ENCODE results near the gene PPP2R2D. TPM values are rescaled to one million over a fixed set of nuclear protein-coding genes. Genes with fewer than 3 reads are reported as not detected.

The PPP2R2D gene
- total RNA-seq, 1 donor from 2014 or later: 64.1 TPM

GRCh38 chr10:131889755-131890154 lies 11.1 kb upstream of the PPP2R2D start:
- DNase-seq: no peak

- no peak for DNase-seq
Measured at GRCh38 chr10:131890276-131891195, 10.3 kb upstream of the PPP2R2D start.

GRCh38 chr10:131891196-131891928 lies 9.4 kb upstream of the PPP2R2D start:
- DNase-seq: no peak

DNA sequence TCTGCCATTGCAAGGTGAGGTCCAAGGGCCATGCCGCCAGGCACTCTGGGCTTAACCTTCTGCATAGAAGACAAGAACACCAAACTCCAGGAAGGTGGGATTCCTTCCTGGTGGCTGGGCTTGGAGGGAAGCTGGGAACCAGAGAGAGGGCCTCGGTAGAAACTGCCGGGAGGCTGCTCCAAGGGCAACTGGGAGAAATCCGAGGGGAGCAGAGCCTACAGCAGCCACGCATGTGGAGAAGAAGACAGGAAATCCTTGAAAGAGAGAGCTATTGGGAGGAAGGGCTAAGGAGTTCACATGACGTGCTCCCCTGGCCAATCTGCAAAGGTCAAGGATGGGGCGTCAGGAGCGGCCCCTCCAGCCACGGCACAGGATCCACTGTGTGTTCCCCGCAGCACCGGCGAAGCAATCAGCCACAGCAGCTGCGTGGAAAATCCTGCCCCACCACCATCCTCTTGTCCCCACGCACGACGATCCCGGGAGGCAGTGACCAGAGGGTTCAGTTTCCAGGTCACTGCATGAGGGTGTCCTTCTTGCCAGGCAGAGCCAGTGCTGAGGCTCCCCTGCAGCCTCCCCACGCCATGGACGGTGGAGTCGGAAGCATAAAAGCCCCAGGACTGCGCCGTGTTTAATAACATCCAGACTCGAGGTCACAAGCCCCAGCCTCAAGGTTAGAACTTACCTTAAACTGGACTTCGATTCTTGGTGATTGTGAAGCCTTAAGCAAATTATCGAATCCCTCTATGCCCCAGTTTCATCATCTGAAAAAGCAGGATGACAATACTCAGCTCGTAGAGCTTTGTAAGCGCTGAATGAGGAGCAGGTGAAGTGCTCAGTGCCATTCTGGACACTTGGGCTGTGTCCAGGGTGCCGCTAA lies 8.6 kb upstream of the PPP2R2D start:
- no peak for DNase-seq

DNA sequence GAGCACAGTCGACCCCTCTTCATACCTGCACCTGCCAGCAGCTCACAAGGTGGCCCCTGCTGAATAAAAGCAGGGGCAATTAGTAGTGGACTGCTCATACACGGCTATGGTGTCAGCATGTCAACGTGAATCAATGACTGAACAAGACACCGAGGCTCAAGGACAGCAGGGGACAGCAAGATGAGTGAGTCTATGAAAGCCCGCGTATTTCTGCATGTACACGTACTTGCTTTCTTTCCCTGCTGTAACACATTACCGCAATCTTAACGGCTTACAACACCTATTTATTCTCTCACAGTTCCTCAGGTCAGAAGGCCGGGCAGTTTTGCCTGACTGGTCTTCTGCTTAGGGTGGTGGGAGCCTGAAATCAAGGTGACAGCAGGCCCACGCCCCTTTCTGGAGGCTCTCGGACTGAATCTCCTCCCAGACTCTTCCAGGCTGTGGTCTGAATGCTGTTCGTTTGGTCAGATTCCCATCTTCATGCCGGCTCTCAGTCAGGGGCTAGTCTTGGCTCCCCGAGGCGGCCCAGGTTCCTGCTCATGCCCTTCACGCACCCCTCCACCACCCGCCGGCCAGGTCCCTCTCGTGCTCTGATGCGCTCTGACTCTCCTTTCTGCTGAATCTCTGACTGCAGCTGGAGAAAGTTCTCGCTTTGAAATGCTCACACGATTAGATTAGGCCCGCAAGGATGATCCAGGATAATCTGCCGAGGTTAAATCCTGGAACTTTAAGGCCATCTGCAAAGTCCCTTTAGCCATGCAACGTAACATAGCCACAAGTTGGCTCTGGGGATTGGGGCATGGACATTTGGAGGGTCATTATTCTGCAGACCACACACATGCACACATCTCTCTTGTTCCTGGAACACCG lies 7.8 kb upstream of the PPP2R2D start:
- DNase-seq: no peak

DNA sequence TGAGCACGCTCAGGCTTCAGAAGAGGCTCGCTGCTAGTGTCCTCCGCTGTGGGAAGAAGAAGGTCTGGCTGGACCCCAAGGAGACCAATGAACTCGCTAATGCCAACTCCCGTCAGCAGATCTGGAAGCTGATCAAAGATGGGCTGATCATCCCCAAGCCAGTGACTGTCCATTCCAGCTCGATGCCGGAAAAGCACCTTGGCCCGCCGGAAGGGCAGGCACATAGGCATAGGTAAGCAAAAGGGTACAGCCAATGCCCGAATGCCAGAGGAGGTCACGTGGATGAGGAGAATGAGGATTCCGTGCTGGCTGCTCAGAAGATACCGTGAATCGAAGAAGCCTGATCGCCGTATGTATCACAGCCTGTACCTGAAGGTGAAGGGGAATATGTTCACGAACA lies 5.7 kb upstream of the PPP2R2D start:
- no peak for DNase-seq

DNA sequence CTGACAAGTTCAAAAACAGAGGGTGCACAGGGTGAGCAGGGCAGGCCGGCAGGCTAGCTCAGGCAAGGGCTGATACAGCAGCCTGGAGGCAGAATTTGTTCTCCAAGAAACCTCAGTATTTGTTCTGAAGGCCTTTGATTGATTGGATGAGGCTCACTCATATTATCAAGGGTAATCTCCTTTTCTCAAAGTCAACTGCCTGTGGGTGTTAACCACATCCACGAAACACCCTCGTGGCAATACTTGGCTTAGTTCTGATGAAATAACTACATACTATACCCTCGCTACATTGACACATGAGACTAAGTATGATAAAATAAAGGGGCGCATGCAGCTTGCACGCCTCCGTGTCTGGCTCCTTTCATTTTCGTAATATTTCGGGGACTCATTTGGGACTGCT lies 4.4 kb upstream of the PPP2R2D start:
- no peak for DNase-seq

- DNase-seq: no peak
Measured at GRCh38 chr10:131897297-131897899, 3.4 kb upstream of the PPP2R2D start.

DNA sequence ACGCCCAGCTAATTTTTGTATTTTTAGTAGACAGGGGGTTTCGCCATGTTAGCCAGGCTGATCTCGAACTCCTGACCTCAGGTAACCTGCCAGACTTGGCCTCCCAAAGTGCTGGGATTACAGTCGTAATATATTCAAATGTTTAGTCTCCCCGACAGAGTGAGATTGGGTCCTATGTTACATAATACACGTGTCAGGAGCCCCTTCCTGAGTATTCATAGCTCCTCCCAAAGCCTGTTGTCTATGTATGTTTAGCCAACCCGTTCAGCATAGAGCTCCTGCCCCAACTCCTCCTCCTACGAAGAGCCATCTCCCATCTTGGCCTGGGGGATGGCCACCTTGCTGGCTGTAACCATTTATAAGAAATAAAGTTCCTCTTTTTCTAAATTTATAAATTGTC lies 2.7 kb upstream of the PPP2R2D start:
- DNase-seq: no peak

DNA sequence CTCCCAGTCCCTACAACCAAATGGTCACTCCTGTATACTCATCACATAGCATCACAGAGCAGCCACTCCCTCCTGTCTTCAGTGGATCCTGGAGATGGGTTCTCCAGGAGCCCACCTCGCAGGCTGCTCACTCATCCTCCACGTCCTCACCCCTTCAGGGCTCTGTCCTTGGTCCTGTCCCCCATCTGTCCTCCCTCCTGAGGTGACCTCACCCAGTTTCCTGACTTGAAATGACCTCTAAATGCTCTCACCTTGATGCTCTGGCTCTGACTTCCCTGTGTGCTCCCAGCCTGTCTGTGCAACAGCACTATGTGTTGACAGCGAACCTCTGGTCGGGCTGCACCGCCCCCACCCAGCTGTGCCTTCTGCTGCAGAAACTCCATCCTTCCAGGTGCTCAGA lies 2.1 kb upstream of the PPP2R2D start:
- DNase-seq: no peak

DNA sequence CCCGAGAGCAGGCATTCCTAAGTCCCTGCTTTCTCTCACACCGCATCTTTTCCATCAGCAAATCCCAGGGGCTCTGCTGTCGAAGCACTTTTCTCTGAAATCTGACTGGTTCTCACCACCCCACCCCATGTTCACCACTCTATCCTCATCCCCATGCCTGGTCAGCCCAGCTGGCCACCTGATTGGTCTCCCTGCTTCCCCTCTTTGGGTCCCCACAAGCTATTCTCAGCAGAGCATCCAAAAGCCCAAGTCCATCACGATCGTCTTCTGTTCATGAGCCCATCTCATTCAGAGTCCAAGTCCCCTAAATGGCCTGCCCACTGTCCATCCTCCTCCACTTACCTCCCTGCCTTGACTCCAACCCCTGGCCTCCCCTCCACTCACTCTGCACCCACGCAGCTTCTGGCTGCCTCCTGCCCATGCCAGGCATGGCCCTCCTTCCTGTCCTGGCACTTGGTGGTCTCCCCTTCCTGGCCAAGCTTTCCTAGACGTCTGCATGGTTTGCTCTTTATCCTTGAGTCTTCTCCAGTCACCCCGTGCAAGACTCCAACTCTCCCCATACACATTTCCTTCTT lies 1.6 kb upstream of the PPP2R2D start:
- no peak for DNase-seq

DNA sequence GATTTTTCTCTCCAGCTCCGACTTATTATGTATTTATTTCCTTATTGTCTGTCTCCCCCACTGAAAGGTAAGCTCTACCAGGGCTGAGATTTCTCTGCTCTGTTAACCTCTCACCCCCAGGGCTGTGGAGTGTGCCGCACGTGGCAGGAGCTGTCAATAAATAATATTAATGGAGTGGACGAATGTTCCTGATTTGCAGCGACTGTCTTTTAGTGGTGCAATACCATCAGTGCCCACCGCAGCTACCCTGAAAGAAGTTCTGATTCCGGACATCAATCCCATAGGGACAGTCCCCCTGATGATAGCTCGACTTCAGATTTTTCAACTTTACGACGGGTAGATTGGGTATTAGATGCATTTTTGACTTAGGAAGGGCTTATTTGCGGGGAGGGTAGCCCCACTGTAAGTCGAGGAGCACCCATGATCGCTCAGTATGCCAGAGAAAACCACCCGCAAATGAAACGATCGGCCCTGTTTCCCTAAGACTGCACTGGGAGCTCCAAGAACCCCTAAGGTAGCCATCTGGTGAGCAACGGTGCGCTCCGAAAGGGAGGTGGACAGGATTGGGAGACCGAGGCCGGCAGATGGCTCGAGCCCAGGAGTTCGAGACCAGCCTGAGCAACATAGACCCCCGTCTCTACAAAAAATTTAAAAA lies 986 bp upstream of the PPP2R2D start:
- DNase-seq: no peak

DNA sequence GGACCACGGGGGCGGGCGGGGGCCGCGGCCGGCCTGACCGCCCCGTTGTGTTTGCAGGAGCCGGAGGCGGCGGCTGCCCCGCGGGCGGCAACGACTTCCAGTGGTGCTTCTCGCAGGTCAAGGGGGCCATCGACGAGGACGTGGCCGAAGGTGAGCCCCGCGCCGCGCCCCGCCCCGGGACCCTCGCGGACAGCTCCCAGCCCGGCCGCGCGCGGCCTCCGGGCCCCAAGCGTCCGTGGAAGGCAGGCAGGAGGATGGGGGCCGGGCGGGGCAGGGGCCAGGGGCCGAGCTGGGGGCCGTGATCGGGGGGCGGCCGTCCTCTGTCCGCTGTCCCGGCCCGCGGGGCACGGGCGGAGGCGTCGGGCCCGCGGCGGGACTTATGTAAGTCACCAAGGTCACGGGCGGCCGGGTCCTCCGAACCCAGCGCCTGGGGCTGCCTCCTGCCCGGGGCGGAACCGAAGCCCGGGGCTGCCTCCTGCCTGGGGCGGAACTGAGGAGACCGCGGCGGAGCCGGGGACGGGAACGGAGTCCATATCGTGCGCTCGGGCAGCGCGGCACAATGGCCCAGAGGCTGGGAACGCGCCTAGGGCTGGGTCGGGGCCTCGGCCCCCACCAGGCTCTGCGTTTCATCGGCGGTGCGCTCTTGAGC lies 497 bp downstream of the PPP2R2D start:
- DNase-seq: no peak

- DNase-seq: no peak
Measured at GRCh38 chr10:131902211-131902610, 1.4 kb downstream of the PPP2R2D start.

DNA sequence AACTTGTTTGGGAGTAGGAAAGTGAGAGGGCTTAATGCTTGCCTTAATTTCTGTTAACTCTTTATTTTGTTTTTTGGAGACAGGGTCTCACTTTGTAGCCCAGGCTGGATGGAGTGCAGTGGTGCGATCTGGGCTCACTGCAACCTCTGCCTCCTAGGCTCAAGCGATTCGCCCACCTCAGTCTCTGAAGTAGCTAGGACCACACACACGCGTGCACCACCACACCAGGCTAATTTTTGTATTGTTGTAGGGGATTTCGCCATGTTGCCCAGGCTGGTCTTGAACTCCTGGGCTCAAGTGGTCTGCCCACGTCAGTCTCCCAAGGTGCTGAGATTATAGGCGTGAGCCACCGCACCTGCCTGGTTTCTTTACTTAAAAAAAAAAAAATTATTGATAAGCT lies 1.9 kb downstream of the PPP2R2D start:
- DNase-seq: no peak

GRCh38 chr10:131905267-131905571 lies 4.4 kb downstream of the PPP2R2D start:
- DNase-seq: no peak

GRCh38 chr10:131905603-131906268 lies 4.9 kb downstream of the PPP2R2D start:
- no peak for DNase-seq

- DNase-seq: no peak
Measured at GRCh38 chr10:131906269-131906639, 5.4 kb downstream of the PPP2R2D start.

DNA sequence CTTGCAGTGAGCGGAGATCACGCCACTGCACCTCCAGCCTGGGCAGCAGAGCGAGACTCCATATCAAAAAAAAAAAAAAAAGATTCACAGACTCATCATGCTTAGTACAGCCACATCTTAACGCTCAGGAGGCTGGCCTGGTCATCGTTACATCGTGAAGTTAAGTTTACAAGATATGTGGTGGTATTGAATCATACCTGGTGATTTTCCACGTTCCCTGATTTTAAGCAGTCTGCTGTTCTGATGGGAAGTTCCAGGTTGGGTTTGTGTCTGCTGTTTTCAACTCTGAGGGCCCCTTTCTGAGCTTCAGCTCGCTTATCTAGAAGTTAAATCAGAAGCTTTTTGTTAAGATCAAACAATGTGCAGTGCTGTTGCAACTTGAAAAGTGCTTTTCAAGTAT lies 6.9 kb downstream of the PPP2R2D start:
- DNase-seq: no peak

Measured in occipital lobe (tissue), 2 donors.